ENCODE measurements around the gene TGFB3. TPM values are rescaled to one million over a fixed set of nuclear protein-coding genes. Genes with fewer than 3 reads are reported as not detected.

The TGFB3 gene
- total RNA-seq, 6 experiments from 2014 or later: 4.3 to 60.1 (median 6.5) TPM

Other genes starting within 250 kb of the TGFB3 start
- gene IFT43, start 3.8 kb upstream of the TGFB3 start, total RNA-seq: 10 to 100 TPM; 13.8 to 36.6 (median 20.7) TPM
- 10 to 100 TPM in 5 of 6 experiments, 1 to 10 TPM in 1; 10.0 to 20.7 (median 14.7) TPM for gene GPATCH2L, start 169.9 kb upstream of the TGFB3 start, total RNA-seq